Lower lobe of right lung (tissue), 2 donors: ENCODE data around the gene CHAF1A. TPM values are rescaled to one million over a fixed set of nuclear protein-coding genes. Genes with fewer than 3 reads are reported as not detected.

Source experiments
- ATAC-seq, 2 donors: fragments of 200-7000 bp; cut with Tn5 transposase; one replicate each; pipeline ENCODE4 v1.9.1; 2020 to 2022; ENCODE audit warnings: mild to moderate bottlenecking in 2 of 2, moderate library complexity in 2 of 2
- DNase-seq: peaks from one replicate; pipeline ENCODE4 v3.0.0-alpha.2; 2020
- H3K27ac ChIP-seq: fragments of 200-600 bp; one replicate; pipeline ENCODE4 v1.8.0; 2022
- H3K27me3 ChIP-seq: fragments of 200-600 bp; one replicate; pipeline ENCODE4 v1.8.0; 2022; ENCODE audit warnings: low read depth
- H3K36me3 ChIP-seq: fragments of 200-600 bp; one replicate; pipeline ENCODE4 v1.8.0; 2022; ENCODE audit warnings: mild to moderate bottlenecking
- H3K4me1 ChIP-seq: fragments of 200-600 bp; one replicate; pipeline ENCODE4 v1.8.0; 2022
- H3K4me3 ChIP-seq: fragments of 200-600 bp; one replicate; pipeline ENCODE4 v1.8.0; 2022; ENCODE audit warnings: mild to moderate bottlenecking
- H3K9me3 ChIP-seq: fragments of 200-600 bp; one replicate; pipeline ENCODE4 v1.8.0; 2022
- intact Hi-C: fragments of 100-400 bp; cut with DNase I; formaldehyde crosslinking; loops from one replicate; pipeline ENCODE4 v1.11.0; 2022
- total RNA-seq: library from RNA; stranded (reverse); fragmentation: NEBNext Ultra II Directional; extraction: Animal tissue kit (Norgen Biotek cat#: 25700); gene quantifications from one replicate; pipeline ENCODE4 v1.2.1, GENCODE V29; 2021
- TF ChIP-seq, protein P1 (sequence below): fragments of 200-600 bp; IDR thresholded peaks from one replicate; pipeline ENCODE4 v1.8.0; 2022; ENCODE audit warnings: antibody characterized with exemption, mild to moderate bottlenecking
- donor health status: DM: no; HTN: yes; CAD: no; lungs with severe emphysema.

Gene CHAF1A
- total RNA-seq, 1 donor from 2014 or later = 7.2 TPM

DNA sequence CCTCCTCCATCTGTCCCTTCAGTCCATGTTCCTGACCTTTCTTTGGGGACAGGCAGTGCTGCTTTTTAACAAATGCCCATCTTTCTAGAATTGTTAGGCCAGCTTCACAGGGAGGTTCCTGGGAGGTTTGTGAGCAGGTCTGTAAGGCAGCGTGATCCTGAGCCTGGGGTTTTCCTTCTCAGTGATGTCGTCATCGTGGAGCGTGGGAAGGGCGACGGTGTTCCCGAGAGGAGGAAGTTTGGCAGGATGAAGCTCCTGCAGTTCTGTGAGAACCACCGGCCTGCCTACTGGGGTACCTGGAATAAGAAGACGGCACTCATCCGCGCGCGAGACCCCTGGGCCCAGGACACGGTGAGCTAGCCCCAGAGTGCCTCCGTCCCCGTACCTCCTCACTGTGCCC, 26.8 kb downstream of the CHAF1A start:
- peaks cover 22% of the 10 kb centered on the region for H3K4me1 ChIP-seq
- H3K27me3 ChIP-seq = no peaks in the 10 kb centered on the region
- H3K9me3 ChIP-seq = no peaks in the 10 kb centered on the region
- H3K27ac ChIP-seq = no peak overlapping the region
- intact Hi-C loops = no loop called here
- DNase-seq = no peak
- ATAC-seq = no peak
- TF ChIP-seq, protein P1, sequence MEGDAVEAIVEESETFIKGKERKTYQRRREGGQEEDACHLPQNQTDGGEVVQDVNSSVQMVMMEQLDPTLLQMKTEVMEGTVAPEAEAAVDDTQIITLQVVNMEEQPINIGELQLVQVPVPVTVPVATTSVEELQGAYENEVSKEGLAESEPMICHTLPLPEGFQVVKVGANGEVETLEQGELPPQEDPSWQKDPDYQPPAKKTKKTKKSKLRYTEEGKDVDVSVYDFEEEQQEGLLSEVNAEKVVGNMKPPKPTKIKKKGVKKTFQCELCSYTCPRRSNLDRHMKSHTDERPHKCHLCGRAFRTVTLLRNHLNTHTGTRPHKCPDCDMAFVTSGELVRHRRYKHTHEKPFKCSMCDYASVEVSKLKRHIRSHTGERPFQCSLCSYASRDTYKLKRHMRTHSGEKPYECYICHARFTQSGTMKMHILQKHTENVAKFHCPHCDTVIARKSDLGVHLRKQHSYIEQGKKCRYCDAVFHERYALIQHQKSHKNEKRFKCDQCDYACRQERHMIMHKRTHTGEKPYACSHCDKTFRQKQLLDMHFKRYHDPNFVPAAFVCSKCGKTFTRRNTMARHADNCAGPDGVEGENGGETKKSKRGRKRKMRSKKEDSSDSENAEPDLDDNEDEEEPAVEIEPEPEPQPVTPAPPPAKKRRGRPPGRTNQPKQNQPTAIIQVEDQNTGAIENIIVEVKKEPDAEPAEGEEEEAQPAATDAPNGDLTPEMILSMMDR = no peak
- peaks cover 34% of the 10 kb centered on the region for H3K36me3 ChIP-seq
- H3K4me3 ChIP-seq = no peak overlapping the region

DNA sequence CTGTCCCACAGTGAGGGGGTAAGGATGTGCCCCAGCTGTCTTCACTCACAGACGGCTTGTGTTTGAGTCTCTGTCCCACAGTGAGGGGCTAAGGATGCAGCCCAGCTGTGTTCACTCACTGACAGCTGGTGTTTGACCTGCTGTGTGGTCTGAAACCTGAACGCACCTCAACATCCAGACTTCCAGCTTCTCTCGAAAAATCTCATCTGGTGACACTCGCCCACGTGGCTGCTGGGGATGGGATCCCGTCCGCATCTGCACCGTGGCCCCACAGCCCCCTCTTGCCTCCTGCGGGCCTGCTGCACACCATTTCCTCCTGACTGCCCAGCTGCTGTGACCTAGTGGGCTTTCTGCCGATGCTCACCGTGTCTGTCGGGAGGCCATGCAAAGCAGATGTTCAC, 27.3 kb downstream of the CHAF1A start:
- ATAC-seq (peak; percentile 23 to 48), DNase-seq (no peak)
- intact Hi-C loops = no loop called here
- Histone ChIP-seq H3K36me3 (peaks cover 39% of the 10 kb centered on the region), H3K27me3 (no peaks in the 10 kb centered on the region), H3K27ac (no peak overlapping the region), H3K4me1 (peaks cover 22% of the 10 kb centered on the region), H3K9me3 (no peaks in the 10 kb centered on the region), H3K4me3 (no peak overlapping the region)
- TF ChIP-seq, protein P1 = no peak

DNA sequence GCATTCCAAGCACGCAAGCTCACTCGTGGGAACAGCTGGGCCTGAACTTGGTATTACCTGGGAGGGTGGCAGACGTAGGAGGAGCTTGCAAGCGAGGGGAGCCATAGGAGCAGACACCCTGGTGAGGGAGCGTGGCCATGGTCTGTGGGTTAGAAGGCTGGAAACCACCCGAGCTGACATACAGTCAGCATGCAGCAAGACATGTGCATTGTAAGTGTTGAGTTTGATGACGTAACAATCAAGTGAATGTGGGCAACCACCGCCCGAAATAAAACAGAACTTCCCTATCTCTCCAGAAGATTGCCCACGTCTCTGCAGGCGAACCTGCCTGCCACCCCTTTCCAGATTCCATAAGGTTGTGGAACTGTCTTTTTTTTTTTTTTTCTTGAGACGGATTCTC, 28.3 kb downstream of the CHAF1A start:
- Histone ChIP-seq H3K27ac (no peak overlapping the region), H3K4me3 (no peak overlapping the region), H3K9me3 (no peaks in the 10 kb centered on the region), H3K4me1 (peaks cover 22% of the 10 kb centered on the region), H3K27me3 (no peaks in the 10 kb centered on the region), H3K36me3 (peaks cover 40% of the 10 kb centered on the region)
- TF ChIP-seq, protein P1 = no peak
- intact Hi-C loops = no loop called here
- DNase-seq (peak; percentile 56), ATAC-seq (peak; percentile 56 to 70)

DNA sequence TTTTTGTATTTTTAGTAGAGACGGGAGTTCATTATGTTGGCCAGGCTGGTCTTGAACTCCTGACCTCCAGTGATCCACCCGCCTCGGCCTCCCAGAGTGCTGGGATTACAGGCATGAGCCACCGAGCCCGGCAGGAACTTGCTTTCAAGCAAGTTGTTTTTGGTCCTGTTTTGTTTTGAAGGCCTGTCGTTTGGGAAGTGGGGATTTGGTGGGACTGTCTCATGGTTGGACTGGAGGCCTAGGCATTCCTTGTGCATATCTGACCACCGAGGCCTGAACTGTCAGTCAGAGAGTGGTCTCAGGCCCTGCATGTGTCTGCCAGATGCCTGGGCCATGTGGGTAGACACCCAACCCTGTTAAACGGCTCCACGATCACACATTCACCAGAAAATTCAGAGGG, 28.9 kb downstream of the CHAF1A start:
- H3K27ac ChIP-seq = no peak overlapping the region

DNA sequence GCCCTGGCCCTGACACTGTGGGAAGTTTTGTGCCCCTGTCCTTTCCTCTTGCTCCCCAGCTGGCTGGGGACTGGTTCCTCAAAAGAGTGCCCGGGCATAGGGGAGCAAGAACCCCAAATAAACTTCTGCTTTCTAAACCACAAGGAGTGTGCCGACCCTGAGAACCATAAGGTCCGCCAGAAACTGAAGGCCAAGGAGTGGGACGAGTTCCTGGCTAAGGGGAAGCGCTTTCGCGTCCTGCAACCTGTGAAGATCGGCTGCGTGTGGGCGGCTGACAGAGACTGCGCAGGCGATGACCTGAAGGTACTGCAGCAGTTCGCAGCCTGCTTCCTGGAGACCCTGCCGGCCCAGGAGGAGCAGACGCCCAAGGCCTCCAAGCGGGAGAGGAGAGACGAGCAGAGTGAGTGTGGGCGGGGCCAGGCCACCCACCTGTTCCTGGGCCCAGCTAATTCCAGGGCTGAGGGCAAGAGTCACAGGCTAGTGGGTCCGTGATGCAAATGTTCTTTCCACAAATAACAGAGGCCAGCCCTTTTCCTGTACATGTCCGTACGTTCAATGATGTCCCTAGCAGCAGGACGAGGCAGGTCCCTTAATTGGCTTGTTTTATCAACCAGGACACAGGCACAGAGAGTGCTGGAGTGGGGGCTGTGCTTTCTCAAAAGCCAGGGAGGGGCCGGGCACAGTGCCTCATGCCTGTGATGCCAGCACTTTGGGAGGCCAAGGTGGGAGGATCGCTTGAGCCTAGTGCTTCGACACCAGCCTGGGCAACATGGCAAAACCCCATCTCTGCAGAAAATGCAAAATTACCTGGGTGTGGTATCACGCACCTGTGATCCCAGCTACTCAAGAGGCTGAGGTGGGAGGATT, 29.6 kb downstream of the CHAF1A start:
- peaks cover 22% of the 10 kb centered on the region for H3K4me1 ChIP-seq
- H3K36me3 ChIP-seq = peaks cover 40% of the 10 kb centered on the region
- no peak overlapping the region for H3K27ac ChIP-seq
- TF ChIP-seq, protein P1 = no peak
- DNase-seq (peak; percentile 76), ATAC-seq (peak; percentile 68 to 74)
- H3K27me3 ChIP-seq = no peaks in the 10 kb centered on the region
- intact Hi-C loops = no loop called here
- H3K4me3 ChIP-seq = no peak overlapping the region
- no peaks in the 10 kb centered on the region for H3K9me3 ChIP-seq

More for the DNA sequence above, 28.9 kb downstream of the CHAF1A start:
- intact Hi-C loops = no loop called here
- Histone ChIP-seq H3K4me1 (peaks cover 22% of the 10 kb centered on the region), H3K36me3 (peaks cover 40% of the 10 kb centered on the region), H3K4me3 (no peak overlapping the region), H3K27me3 (no peaks in the 10 kb centered on the region), H3K9me3 (no peaks in the 10 kb centered on the region)
- ATAC-seq = peak in 1 of 2 donors; percentile 14
- no peak for DNase-seq
- TF ChIP-seq, protein P1 = no peak
